ENCODE results near the gene IQCH. TPM values are rescaled to one million over a fixed set of nuclear protein-coding genes. Genes with fewer than 3 reads are reported as not detected.
A peak's percentile ranks its signal among the peaks of the same experiment; 100 is the strongest.
"Not testable (repeated sequence)": the region's sequence is repeated elsewhere in the genome, so short reads cannot be mapped to it uniquely, and the experiment has no call there.

Gene IQCH
- total RNA-seq, 1 donor from 2014 or later = 1.0 TPM

DNA sequence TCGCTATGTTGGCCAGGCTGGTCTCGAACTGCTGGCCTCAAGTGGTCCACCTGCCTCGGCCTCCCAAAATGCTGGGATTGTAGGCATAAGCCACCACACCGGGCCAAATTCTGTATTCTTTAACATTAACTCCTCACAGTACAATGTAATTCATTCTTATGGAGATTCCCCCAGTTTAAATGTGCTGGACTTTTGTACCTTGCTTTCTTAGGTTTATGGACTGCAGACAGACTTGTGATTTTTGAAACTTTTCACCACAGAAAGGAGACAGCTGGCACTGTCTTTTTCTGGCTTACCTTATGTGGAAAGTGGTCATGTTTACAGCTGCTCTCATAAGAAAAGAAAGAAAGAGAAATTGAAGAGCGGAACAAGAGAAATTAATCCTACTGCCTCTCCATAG, 103.8 kb downstream of the IQCH start:
- DNase-seq (ENCODE audit: low read depth in 2 of 2) = no peak

DNA sequence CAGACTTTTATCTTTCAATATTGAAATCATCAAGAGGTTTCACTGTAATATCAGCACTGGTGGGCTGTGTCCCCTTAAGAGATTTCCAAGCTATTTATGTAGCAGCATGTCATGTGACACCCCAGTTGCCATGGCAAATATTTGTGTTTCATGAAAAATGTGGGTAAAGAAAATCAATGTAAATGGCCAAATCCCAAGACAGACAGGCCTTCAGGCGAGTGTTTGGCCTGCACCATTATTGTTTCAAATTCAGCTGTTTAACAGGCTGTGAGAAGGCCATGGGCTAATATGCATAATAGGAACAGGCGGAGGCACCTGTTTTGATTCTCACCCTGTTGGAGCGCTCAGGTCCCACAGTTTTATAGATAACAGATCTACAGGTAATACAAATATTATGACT, 104.2 kb downstream of the IQCH start:
- no peak for DNase-seq (ENCODE audit: low read depth in 2 of 2)

- no peak for DNase-seq (ENCODE audit: low read depth in 2 of 2)
Measured at GRCh38 chr15:67359431-67360079, 105.0 kb downstream of the IQCH start.

DNA sequence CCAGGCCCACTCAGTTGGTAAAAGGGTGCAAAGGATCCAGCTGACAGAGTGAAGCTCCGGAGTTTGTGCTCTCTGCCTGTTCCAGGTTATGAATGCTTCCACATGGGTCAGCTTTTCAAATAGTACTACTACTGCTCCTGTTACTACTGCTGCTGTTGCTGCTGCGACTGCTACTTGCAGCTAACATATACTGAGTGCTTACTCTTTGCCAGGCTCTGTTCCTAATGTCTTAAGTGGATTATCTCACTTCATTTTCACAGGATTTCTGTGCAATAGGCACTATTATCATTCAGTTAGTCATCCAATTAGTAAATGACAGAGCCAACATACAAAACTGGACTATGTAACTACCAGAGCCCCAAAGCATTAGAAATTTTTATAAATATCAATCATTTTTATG, 106.5 kb downstream of the IQCH start:
- no peak for DNase-seq (ENCODE audit: low read depth in 2 of 2)

DNA sequence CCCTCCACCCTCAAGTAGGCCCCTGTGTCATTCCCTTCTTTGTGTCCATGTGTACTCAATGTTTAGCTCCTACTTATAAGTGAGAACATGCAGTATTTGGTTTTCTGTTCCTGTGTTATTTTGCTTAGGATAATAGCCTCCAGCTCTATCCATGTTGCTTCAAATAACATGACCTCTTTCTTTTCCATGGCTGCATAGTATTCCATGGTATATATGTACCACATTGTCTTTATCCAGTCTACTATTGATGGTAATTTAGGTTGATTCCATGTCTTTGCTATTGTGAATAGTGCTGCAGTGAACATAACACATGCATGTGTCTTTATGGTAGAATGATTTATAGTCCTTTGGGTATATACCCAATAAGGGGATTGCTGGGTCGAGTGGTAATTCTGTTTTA, 109.1 kb downstream of the IQCH start:
- not testable (repeated sequence) for DNase-seq (ENCODE audit: low read depth in 2 of 2)

GRCh38 chr15:67365994-67366393, 111.4 kb downstream of the IQCH start:
- no peak for DNase-seq (ENCODE audit: low read depth in 2 of 2)

DNA sequence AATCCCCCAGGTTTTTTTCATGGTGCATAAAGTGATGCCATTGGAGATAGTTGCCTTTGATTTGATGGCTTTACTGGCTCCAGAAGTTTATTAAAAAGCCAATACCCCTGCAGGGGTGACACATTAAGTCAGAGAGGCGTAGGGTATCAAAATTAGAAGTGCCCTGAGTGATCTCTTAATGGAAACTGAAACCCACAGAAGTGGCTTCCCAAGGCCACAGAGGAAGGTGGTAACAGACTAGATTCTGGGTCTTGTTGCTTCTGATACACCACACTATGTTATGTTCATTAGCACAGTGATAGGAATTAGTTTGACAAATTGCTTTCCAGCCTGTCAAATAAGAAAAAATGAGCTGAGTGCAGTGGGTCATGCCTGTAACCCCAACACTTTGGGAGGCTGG, 112.3 kb downstream of the IQCH start:
- DNase-seq (ENCODE audit: low read depth in 2 of 2) = no peak

DNA sequence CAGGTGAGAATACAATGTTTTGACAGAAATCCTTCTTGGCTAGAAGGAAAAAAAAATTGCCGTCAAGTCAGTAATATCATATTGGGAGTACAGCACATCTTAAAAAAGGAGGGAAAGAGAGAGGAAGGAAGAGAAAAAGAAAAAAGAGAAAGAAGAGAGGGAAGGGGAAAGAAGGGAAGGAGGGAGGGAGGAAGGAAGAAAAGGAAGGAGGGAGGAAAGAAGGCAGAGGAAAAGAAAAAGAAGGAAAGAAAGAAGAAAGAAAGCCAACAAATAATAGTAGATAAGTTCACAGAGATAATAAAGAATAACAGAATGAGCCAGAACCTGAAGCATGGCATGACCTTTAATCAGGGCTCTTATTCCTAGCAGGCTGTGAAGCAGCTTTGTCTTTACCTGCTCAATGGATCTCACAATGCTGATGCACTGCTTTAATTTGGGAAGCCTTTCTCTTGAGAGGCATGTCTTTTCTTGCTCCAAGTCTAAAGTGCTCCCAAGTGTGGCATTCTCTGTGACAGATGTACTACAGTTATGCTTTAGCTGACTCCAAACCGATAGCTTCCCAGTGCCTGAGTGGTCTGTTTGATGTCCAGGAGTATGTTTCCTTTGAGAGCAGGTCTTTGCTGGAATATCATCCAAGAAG, 114.9 kb downstream of the IQCH start:
- no peak for DNase-seq (ENCODE audit: low read depth in 2 of 2)

DNA sequence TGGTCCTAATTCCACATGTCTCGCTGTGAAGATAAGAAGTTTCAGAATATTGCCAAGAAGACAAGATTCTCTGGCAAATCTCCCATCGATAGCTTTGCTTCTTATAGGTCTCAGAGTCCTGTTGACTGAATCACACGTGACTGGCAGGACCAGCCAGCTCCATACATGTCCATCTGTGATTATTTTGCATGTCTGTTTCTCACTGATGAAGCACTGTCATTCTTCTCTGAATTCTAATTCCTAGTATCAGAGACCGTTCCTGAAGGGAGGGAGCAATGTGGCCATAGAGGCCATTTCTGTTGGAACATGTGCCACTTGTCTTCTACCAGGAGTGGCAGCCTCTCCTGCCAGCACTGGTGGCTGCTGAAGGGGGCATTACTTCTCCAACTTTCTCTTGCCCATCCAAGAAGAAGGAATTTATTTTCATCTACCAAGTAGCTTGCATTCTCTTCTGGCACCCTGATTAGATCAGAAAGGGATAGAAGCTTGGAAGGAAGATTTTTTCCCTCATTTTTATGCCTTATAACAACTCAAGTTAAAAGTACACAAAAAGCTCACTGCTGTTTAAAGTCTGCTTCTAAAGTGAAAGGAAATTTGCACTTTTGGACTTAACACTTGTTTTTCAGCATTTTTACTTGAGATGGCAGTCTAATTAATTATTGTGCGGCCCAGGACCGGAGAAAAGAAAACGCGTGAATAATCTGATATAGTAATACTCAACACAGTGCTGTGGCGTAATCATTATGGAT, 115.8 kb downstream of the IQCH start:
- DNase-seq (ENCODE audit: low read depth in 2 of 2) = no peak

DNA sequence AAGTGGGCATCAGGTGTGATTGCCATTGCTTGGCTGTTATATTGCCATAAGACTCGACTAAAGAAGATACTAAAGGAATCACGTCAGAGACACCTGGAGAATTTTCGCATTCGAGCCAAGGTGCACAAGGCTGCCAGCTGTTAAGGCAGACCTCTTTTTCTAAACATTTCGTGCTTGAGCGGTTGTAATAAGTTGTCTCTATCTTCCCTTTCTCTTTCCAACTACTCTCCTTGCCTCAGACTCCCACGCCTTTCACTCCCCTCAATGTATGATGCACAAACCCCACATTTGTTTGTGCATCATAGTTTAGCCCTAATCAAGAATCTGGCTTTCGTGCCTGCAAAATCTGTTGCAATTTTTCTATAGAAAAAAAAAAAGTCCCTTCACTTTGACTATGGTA, 118.0 kb downstream of the IQCH start:
- no peak for DNase-seq (ENCODE audit: low read depth in 2 of 2)

DNA sequence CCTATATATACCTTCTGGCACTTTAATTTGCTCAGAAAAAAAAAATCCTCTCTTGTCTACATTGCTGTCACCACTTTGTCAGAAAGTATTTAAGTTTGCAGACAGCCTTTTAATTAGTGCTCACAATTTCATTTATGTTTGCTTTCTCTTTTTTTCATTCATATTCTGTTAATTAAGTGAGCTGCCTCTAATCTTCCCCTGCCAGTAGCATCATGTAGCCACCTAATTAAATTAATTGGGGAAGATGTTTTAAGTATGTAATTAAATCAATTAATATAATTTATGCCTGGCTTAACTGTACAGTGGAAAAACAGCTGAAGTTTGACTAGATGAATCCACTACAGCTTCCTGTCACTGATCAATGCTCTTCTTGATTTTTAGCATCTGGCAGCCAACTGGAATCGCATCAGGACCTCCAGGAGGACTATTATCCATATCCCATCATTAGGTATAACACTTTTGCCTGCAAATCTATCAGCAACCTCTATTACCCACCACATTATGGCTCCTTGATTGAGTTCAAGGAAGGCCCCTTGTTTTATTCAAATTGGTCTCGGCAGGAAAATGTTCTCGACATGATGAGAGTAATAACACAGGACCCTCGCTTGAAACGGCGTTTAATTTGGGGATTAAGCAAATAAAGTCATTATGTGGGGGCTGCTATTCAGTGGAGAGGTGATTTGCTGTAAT, 118.5 kb downstream of the IQCH start:
- DNase-seq (ENCODE audit: low read depth in 2 of 2) = no peak

- no peak for DNase-seq (ENCODE audit: low read depth in 2 of 2)
Measured at GRCh38 chr15:67373971-67374370, 119.4 kb downstream of the IQCH start.

GRCh38 chr15:67379530-67379929, 124.9 kb downstream of the IQCH start:
- no peak for DNase-seq (ENCODE audit: low read depth in 2 of 2)

DNA sequence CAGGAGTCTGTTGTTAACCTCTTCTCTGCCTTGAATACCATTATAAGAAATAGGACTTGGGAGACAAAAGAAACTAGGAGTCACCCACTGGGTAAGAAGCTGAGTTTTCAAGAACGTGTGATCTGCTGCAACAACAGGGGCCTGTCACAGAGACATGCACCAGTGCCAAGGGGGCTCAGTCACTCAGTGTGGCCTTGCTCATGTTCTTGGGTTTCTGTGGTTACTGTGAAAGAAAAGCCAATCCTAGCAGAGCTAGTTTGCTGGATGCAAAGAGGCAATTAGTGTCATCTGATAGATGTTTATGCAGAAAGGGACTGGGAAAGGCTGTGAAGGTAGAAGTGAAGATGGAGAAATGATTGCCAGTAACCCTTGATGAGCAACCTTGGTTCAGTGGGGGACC, 126.3 kb downstream of the IQCH start:
- DNase-seq (ENCODE audit: low read depth in 2 of 2) = no peak

DNA sequence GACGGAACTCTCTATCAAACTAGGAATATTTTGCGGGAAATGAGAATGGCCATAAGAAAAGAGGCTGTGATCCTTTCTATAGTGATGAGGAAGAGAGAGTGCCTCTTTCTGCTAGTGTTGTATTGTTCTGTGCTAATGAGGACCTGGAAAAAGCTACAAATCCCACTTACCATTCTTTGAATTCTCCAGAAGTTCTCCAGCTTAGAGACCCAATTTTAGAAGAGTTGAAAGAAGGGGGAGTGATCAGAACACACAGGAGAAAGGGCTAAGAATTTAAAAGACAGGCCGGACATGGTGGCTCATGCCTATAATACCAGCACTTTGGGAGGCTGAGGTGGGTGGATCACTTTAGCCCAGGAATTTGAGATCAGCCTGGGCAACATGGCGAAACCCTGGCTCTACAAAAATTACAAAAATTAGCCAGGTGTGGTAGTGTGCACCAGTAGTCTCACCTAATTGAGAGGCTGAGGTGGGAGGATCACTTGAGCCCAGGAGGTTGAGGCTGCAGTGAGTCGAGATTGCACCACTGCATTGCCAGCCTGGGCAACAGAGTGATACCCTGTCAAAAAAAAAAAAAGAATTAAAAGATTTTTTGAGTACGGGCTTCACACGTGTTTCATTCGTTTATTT, 126.9 kb downstream of the IQCH start:
- DNase-seq (ENCODE audit: low read depth in 2 of 2) = no peak

DNA sequence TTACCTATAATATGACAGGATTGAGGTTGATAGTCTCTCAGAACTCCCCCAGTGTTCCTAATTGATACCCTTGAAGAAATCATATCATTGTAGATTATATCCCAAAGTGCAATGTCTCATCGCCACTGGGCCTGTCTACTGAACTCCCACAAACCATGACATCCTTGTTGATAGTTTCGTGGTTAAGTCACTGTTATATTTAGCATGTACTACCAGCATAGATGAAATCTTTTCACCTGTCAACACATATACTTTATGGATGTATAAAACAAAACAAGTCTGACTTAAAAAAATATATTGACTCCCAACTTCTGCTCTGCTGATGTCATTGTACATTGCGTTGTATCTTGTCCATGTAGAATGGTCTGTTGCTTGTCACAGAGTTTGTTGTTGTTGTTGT, 128.1 kb downstream of the IQCH start:
- DNase-seq (ENCODE audit: low read depth in 2 of 2) = no peak

- peak in 1 of 2 donors; percentile 7 for DNase-seq (ENCODE audit: low read depth in 2 of 2)
Measured at GRCh38 chr15:67383899-67384298, 129.3 kb downstream of the IQCH start.

DNA sequence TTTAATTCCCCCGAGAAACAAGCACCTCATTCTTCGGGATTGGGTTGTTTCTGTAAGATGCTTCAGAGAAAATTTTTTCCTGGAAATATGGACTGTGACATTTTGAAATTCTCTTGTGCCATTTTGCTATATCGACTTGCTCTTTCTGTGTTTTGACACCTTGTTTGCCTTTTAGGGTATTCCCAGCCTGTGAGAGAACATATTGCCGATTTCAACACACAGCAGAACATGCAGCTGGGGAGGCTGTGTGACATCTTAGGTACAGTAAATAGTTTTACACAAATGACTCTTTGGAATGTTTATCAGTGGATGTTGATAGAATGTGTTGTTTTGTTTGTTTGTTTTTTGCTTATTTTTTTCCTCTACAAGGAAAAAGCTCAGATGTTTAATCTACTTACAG, 130.2 kb downstream of the IQCH start:
- DNase-seq (ENCODE audit: low read depth in 2 of 2) = no peak

- DNase-seq (ENCODE audit: low read depth in 2 of 2) = no peak
Measured at GRCh38 chr15:67385971-67386370, 131.4 kb downstream of the IQCH start.

DNA sequence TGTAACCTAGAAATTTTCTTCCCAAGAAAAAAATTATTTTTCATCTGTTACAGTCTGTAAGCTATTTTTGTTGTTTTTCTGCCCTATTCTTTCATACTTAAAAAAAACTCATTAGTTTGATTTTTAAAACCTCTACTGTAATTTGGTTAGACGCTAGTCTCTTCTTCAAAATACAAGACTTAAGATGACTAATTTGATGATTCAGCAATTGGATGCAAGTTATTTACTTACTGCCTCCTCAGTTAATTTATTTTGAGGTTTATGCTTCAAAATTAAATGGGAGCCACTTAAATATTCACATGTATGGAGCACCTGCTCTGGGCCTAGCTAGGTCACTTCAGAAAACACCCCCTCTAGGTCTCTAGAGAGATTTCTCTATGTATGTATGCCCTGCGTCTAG, 132.4 kb downstream of the IQCH start:
- DNase-seq (ENCODE audit: low read depth in 2 of 2) = no peak

- DNase-seq (ENCODE audit: low read depth in 2 of 2) = no peak
Measured at GRCh38 chr15:67389975-67390374, 135.4 kb downstream of the IQCH start.
